OCI-LY1 (cell line): ENCODE results near the gene ZNF609.

Experiments used
- EZH2 ChIP-seq: fragments of 200-600 bp; sonication (generic), shearing (Covaris generic); IDR thresholded peaks from 2 replicates; pipeline ENCODE4 v1.8.0; 2017; ENCODE audit warnings: borderline replicate concordance, mixed run types, mild to moderate bottlenecking, antibody characterized with exemption, low read length, moderate library complexity, mixed read lengths
- TF ChIP-seq, protein P1 (sequence below): fragments of 200-600 bp; sonication (generic), shearing (Covaris generic); IDR thresholded peaks from 2 replicates; pipeline ENCODE4 v1.5.1; 2017; ENCODE audit warnings: mild to moderate bottlenecking, antibody characterized with exemption, low read length, moderate library complexity, mixed read lengths

DNA sequence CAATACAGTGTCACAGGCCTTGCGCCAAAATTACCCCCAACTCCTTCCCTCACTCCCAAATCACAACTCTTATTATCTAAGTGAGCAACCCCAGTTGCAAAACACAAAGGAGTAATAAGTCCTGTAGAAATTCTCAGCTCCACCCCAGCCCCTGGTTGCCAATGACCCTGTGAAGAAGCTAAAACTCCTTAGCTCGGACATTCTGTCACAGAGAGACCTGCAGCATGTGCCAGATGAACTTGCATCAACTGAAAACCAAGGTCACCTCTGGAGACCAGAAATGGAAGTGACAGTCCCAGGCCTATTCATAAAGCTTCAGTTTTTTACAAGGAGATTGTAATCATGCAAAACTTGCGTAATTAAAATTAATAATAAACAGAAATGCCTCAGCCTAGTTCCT, 259.8 kb downstream of the ZNF609 start:
- TF ChIP-seq EZH2, result no peak
- TF ChIP-seq, protein P1, sequence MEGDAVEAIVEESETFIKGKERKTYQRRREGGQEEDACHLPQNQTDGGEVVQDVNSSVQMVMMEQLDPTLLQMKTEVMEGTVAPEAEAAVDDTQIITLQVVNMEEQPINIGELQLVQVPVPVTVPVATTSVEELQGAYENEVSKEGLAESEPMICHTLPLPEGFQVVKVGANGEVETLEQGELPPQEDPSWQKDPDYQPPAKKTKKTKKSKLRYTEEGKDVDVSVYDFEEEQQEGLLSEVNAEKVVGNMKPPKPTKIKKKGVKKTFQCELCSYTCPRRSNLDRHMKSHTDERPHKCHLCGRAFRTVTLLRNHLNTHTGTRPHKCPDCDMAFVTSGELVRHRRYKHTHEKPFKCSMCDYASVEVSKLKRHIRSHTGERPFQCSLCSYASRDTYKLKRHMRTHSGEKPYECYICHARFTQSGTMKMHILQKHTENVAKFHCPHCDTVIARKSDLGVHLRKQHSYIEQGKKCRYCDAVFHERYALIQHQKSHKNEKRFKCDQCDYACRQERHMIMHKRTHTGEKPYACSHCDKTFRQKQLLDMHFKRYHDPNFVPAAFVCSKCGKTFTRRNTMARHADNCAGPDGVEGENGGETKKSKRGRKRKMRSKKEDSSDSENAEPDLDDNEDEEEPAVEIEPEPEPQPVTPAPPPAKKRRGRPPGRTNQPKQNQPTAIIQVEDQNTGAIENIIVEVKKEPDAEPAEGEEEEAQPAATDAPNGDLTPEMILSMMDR, result no peak
